Prostate gland (tissue), 2 donors: ENCODE results near the gene CRTAC1.

ENCODE experiments used
- CTCF ChIP-seq, 4 experiments: fragments of 200-600 bp in 2 of 4; fragments of 450-650 bp in 2 of 4; sonication (generic) in 2 of 4; IDR thresholded peaks; 1 replicate in 3 of 4; 2 replicates in 1 of 4; pipeline ENCODE4 v1.5.1; 2016 to 2019; ENCODE audit warnings: antibody characterized with exemption in 4 of 4, mild to moderate bottlenecking in 2 of 4, moderate library complexity in 2 of 4
- POLR2A ChIP-seq: fragments of 450-650 bp; IDR thresholded peaks from one replicate; pipeline ENCODE4 v1.6.1; 2016; ENCODE audit warnings: antibody characterized with exemption, mild to moderate bottlenecking
- POLR2AphosphoS5 ChIP-seq: sonication (generic); formaldehyde crosslinking; IDR thresholded peaks from one replicate; pipeline ENCODE4 v1.6.1; 2017; ENCODE audit warnings: antibody characterized with exemption

- TF ChIP-seq CTCF (IDR thresholded peaks at IDR 0.05), result no peak
- TF ChIP-seq POLR2AphosphoS5, result no peak
- TF ChIP-seq POLR2A, result no peak
These were observed 114.9 kb downstream of the CRTAC1 start for GRCh38 chr10:97915346-97916131.
